Stimulated activated CD8-positive, alpha-beta memory T cell treated with anti-CD3 and anti-CD28 coated beads, Interleukin-4, amount 100 ng/mL, for 24 hours (primary cell): ENCODE results near the gene NUP133.
"Not testable (repeated sequence)": the region's sequence is repeated elsewhere in the genome, so short reads cannot be mapped to it uniquely, and the experiment has no call there.

Experiments
- DNase-seq: peaks from one replicate; pipeline ENCODE4 v3.0.0-alpha.2; 2020; ENCODE audit warnings: low read depth

The NUP133 gene

GRCh38 chr1:229412056-229412455 is 96.1 kb downstream of the NUP133 start:
- DNase-seq = no peak

- no peak for DNase-seq
These were observed 96.6 kb downstream of the NUP133 start for GRCh38 chr1:229411434-229412055.

DNA sequence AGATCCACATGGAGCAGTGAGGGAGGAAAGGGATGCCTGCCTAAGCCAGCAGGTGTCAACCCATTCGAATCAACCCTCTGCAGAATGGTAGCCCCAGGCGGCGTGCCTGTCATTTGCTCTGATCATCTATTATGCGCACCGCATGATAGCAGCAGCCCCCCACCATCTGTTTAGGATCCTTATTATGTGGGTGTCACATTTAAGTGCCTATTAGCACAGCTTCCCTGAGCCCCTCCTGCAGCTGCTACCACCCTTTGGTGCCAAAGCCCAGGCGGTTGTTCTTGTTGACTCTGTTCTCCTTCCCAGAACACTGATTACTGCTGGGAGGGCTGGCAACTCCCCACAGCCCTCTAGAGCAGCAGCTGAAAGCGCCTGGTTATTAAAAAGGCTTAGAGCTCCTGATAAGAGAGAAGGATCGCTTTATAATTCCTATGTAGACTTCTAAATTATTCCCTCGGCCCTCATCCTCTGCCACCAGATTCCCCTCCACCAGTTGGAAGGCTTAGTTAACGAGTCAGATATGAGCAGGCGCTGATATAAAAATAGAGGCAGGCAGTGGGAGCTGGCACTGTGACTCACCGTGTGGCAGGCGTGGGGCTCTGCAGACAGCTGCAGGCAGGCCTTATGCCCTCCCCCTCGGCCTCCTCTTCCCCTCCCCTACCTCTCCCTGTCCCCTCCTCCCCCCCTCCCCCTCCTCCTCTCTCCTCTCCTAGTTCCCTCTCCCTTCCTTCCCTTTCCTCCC is 97.3 kb downstream of the NUP133 start:
- no peak for DNase-seq

DNA sequence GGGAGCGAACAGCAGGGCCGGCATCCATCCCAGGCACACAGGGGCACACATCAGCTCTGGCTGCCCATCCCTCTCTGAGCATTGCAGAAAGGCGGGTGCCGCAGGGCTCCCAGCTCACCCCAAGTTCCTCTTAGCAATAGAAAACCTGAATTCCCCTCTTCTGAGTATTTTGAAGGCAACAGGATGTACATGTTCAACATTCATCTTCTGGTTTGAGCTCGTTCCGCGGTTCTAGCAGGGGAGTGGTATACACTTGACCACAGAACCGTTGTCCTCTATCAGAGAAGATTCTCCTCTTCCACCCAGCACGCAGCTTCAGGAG is 97.8 kb downstream of the NUP133 start:
- no peak for DNase-seq

DNA sequence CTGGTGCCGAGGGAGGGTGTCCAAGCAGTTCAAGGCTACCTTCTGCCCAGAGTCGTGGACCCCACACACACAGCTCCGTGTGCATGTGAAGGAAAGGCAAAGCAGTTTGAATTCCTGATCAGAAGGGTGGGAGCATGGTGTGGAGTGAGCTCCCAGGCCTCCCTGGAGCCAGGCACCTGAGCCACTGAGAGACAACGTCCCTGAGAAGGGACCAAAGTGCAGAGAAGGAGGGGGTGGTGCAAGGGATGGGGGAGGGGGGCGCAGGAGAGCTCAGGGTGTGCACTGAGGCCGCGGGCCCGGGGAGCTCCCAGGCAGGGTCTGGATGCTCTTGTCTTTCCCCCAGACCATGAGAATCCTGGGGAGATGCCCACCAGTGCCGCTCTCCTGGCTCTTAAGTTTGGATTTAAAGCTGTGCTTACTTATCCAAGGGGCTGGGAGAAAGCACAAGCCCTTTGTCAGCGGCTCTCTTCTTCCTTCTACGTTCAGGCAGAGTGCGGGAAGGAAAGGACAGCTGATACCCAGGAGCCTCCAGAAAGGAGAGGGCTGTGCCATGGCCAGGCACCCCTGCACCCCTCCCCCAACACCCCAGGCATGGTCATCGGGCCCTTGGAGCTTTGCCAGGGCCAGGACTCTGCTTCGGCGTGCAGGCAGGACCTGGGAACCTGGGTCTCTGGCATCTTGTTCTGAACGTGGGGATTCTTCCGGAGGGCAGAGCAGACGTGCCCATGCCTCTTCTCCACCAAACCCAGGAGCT is 98.3 kb downstream of the NUP133 start:
- DNase-seq = no peak

GRCh38 chr1:229408458-229409037 is 99.6 kb downstream of the NUP133 start:
- DNase-seq = no peak

- DNase-seq = no peak
These were observed 100.7 kb downstream of the NUP133 start for GRCh38 chr1:229407206-229408026.

- DNase-seq = no peak
These were observed 101.3 kb downstream of the NUP133 start for GRCh38 chr1:229406798-229407197.

DNA sequence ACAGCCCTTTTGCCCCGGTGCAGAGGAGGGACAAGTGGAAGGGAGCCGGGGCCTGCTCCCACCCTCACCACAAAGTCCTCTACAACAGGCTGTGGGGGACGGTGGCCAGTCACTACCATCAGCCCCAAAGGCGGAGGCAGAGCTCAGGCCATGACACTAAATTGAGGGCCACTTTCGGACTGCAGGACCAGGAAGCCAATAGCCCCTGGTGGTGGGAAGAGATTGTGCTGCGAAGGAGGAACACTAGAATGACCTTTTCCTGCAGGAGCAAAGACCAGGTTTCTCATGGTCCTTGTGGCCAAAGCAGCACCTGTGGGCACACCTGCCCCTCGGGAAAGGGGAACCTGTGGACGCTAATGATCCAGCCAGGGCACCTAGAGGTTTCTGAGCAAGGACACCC is 104.6 kb downstream of the NUP133 start:
- DNase-seq = no peak

GRCh38 chr1:229402993-229403392 is 105.1 kb downstream of the NUP133 start:
- DNase-seq = no peak

DNA sequence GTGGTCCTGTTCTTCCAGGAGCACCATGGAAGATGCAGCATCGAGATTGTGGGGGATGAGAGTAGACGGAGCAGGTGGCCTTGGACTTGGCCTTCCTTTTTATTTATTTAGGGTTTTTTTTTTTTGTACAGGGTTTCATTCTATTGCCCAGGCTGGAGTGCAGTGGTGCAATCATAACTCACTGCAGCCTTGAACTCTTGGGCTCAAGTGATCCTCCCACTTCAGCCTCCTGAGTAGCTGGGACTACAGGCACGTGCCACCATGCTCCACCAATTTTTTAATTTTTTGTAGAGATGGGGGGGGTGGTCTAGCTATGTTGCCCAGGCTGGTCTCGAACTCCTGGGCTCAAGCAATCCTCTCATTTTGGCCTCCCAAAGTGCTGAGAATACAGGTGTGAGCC is 105.8 kb downstream of the NUP133 start:
- DNase-seq = not testable (repeated sequence)

GRCh38 chr1:229397762-229398161 is 110.4 kb downstream of the NUP133 start:
- DNase-seq = no peak

GRCh38 chr1:229396585-229397206 is 111.4 kb downstream of the NUP133 start:
- no peak for DNase-seq

- not testable (repeated sequence) for DNase-seq
These were observed 113.6 kb downstream of the NUP133 start for GRCh38 chr1:229394517-229394916.

DNA sequence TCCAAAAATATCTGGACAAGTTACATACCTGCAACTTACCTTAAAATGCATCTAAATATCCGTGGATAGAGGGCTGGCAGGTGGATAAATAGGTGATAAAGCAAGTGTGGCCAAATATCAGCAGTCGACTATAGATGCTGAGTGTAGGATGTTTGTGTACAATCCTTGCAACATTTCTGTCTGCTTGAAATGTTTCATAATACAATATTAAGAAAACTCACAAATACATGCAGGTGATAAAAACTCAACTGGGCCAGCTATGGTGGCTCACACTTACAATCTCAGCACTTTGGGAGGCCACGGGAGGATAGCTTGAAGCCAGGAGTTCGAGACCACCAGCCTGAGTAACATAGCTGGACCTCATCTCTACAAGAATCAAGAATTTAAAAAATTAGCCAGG is 115.2 kb downstream of the NUP133 start:
- DNase-seq = no peak
